Measurements from ENCODE around the gene FMN1.

GRCh38 chr15:32928876-32929275, 265.6 kb downstream of the FMN1 start:
- TF ChIP-seq CTCF (IDR thresholded peaks at IDR 0.05 in 2 of 3, conservative IDR thresholded peaks at IDR 0.05 in 1 of 3; ENCODE audit: control insufficient read depth in 2 of 3, extremely low read depth in 1 of 3, insufficient read depth in 1 of 3, low read depth in 3 of 3, low read length in 3 of 3) (no peak), SMC3 (IDR thresholded peaks at IDR 0.05; ENCODE audit: borderline replicate concordance, low read length) (no peak), POLR2AphosphoS2 (IDR thresholded peaks at IDR 0.05; ENCODE audit: low read depth, low read length) (no peak), TARDBP (IDR thresholded peaks at IDR 0.05; ENCODE audit: borderline replicate concordance) (no peak), MYC (IDR thresholded peaks at IDR 0.05; ENCODE audit: insufficient read depth, insufficient read length, insufficient replicate concordance, low read length, severe bottlenecking) (no peak), SUPT20H (IDR thresholded peaks at IDR 0.05; ENCODE audit: borderline replicate concordance, control insufficient read depth, low read depth, low read length) (no peak), EZH2 (IDR thresholded peaks at IDR 0.05; ENCODE audit: borderline replicate concordance, control insufficient read depth, low read depth, low read length) (no peak), ZNF274 (IDR thresholded peaks at IDR 0.05; ENCODE audit: insufficient read depth, insufficient read length) (no peak)
- TF ChIP-seq, protein P1, sequence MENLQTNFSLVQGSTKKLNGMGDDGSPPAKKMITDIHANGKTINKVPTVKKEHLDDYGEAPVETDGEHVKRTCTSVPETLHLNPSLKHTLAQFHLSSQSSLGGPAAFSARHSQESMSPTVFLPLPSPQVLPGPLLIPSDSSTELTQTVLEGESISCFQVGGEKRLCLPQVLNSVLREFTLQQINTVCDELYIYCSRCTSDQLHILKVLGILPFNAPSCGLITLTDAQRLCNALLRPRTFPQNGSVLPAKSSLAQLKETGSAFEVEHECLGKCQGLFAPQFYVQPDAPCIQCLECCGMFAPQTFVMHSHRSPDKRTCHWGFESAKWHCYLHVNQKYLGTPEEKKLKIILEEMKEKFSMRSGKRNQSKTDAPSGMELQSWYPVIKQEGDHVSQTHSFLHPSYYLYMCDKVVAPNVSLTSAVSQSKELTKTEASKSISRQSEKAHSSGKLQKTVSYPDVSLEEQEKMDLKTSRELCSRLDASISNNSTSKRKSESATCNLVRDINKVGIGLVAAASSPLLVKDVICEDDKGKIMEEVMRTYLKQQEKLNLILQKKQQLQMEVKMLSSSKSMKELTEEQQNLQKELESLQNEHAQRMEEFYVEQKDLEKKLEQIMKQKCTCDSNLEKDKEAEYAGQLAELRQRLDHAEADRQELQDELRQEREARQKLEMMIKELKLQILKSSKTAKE (IDR thresholded peaks at IDR 0.05; ENCODE audit: low read depth, poor library complexity, severe bottlenecking) = no peak

Data from GM12878 (cell line).